ENCODE measurements around the gene ENTPD6.
"Not testable (repeated sequence)": the region's sequence is repeated elsewhere in the genome, so short reads cannot be mapped to it uniquely, and the experiment has no call there.

Gene ENTPD6

DNA sequence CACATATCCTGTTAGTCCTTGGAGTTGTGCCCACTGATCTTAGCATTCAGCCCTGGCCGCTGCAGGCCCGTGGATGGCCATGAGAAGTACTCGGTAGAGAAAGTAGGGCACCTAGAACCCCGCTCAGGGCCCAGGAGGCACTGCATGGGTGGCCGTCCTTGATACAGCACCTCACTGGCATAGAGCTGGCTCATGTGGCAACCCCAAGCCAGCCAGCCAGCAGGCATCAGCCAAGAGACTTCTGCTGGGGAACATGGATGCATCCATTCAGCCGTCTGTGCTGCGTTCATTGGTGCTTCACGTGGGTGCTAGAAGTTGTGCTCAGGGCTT, 62.9 kb downstream of the ENTPD6 start:
- FAIRE-seq (no peak), DNase-seq (ENCODE audit: insufficient read length) (no peak)
- TF ChIP-seq POLR2A (IDR thresholded peaks at IDR 0.05; ENCODE audit: low read depth, low read length) (no peak), TAF1 (IDR thresholded peaks at IDR 0.05; ENCODE audit: borderline replicate concordance, low read depth, low read length) (no peak), POLR2AphosphoS5 (IDR thresholded peaks at IDR 0.05; ENCODE audit: low read depth, low read length) (no peak)

DNA sequence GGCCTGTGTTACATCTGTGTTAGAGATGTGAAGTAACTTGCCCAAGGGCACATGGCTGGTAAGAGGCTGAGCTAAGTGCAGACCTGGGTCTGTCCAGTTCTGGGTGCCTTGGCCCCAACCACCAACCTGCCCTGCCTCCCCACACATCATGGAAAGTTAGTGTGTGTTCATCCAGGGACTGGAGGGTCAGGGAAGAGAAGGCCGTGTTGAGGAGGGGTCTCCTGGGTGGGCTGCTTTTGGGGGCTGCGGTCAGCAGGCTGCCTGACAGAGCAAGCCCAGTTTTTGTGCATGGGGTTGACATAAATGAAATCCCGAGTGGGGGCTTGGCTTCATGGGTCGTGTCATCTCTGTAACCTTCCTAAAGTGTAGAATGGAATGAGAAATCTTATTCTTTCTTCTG, 63.3 kb downstream of the ENTPD6 start:
- TF ChIP-seq POLR2AphosphoS5 (IDR thresholded peaks at IDR 0.05; ENCODE audit: low read depth, low read length), result no peak
- TF ChIP-seq POLR2A (IDR thresholded peaks at IDR 0.05; ENCODE audit: low read depth, low read length), result no peak
- no peak for TF ChIP-seq TAF1 (IDR thresholded peaks at IDR 0.05; ENCODE audit: borderline replicate concordance, low read depth, low read length)
- DNase-seq (ENCODE audit: insufficient read length), result no peak
- FAIRE-seq, result no peak

DNA sequence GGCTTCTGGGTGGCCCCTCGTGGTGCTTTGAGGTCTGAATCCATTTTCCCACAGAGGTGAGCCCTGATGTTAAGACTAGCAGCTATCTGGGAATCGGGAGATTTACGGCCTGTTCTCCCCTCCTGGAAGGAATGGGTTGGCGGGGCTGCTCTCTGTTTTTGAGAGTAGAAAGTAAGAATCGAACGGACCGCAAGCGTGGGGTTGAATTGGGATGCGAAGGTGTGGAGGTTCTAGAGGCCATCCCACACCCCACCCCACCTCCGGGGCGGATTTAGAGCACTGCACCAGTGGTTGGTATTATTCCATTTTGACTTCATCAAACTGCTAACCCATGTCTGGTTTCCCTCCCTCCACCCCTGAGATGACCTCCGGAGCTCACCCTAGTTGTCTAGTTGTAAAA, 63.8 kb downstream of the ENTPD6 start:
- no peak for FAIRE-seq
- TF ChIP-seq POLR2A (IDR thresholded peaks at IDR 0.05; ENCODE audit: low read depth, low read length), result no peak
- no peak for TF ChIP-seq POLR2AphosphoS5 (IDR thresholded peaks at IDR 0.05; ENCODE audit: low read depth, low read length)
- no peak for TF ChIP-seq TAF1 (IDR thresholded peaks at IDR 0.05; ENCODE audit: borderline replicate concordance, low read depth, low read length)
- DNase-seq (ENCODE audit: insufficient read length), result no peak

DNA sequence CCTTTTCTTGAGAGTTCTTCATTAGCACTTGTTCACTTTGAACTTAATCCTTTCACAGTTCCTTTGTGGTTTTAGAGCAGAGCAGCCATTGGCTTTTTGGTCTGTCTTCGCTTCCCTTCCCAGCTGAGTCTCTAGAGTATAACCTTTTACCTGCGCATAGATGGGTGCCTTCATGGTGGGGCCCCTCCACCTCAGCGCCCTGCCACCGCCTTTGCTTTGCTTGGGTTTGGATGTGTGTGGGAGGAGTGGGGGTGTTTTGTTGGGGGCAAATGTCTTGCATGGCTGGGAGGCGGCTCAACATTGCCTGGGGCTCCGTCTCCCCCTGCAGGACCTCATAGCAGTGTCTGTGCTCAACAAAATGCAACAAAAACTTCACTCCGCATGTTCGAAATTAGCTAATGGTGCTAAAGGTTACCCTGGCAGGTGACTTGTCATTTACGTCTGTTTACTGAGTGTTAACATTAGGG, 64.3 kb downstream of the ENTPD6 start:
- DNase-seq (ENCODE audit: insufficient read length), result no peak
- FAIRE-seq, result no peak
- TF ChIP-seq TAF1 (IDR thresholded peaks at IDR 0.05; ENCODE audit: borderline replicate concordance, low read depth, low read length) (no peak), POLR2AphosphoS5 (IDR thresholded peaks at IDR 0.05; ENCODE audit: low read depth, low read length) (no peak), POLR2A (IDR thresholded peaks at IDR 0.05; ENCODE audit: low read depth, low read length) (no peak)

DNA sequence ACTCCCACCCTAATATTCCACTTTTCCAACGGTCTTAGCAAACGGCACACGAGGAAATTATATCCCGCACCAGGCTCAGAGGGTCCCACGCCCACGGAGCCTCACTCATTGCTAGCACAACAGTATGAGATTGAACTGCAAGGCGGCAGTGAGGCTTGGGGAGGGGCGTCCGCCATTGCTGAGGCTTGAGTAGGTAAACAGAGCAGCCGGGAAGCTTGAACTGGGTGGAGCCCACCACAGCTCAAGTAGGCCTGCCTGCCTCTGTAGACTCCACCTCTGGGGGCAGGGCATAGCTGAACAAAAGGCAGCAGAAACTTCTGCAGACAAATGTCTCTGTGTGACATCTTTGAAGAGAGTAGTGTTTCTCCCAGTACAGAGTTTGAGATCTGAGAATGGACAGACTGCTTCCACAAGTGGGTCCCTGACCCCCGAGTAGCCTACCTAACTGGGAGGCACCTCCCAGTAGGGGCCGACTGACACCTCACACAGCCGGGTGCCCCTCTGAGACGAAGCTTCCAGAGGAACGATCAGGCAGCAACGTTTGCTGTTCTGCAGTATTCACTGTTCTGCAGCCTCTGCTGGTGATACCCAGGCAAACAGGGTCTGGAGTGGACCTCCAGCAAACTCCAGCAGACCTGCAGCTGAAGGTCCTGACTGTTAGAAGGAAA, 65.4 kb downstream of the ENTPD6 start:
- not testable (repeated sequence) for DNase-seq (ENCODE audit: insufficient read length); FAIRE-seq

DNA sequence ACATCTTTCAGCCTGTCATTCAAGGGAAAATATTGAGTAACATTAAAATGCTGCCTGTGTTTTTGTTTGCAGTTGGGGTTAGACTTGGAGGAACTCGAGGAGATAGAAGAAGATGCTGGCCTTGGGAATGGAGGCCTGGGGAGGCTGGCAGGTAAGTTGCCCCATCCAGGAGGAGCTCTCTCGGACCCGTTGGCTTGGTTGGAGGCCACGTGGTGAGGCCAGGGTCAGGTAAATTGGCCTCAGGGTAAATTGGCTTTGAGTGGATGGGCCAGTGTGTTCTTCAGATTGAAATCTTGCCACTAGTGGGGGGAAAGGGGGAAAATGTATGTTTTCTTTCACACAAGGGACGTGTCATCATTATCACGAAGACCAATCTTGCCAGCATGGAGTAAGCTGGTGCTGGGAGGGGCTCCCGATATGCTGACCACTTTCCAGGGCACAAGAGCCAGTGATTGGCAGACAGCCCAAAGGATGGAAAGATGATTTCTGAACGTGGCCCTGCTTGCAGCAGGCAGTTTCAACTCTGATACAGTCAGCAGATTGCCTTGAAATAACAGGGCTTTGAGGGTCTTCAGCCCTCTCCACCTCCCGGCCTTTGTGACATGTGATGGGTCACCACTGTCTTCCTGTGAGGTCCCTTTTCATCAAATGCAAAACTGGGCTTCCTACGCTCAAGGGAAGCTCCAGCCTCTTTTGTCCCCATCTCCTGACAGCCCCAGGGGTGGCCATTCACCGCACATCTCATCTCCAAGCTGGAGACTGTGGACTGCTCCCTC, 73.7 kb downstream of the ENTPD6 start:
- DNase-seq (ENCODE audit: insufficient read length) (no peak), FAIRE-seq (no peak)
- no peak for TF ChIP-seq POLR2AphosphoS5 (IDR thresholded peaks at IDR 0.05; ENCODE audit: low read depth, low read length)
- no peak for TF ChIP-seq POLR2A (IDR thresholded peaks at IDR 0.05; ENCODE audit: low read depth, low read length)
- no peak for TF ChIP-seq TAF1 (IDR thresholded peaks at IDR 0.05; ENCODE audit: borderline replicate concordance, low read depth, low read length)

DNA sequence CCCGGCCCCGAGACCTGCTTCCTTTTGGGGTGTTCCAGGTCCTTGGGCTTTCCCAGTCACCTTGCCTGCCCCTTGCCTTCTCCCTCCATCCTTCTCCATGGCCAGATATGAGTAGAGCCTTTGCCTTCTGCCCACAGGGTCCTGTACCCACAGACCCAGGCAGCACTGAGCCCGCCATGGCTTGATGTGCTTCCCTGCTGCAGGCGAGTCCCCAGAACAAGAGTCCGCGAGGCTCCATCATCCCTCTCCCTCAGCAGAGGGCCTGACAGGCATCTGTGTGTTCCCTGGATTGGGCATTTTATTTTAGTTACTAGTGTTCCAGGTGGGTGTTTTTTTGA, 74.3 kb downstream of the ENTPD6 start:
- TF ChIP-seq POLR2A (IDR thresholded peaks at IDR 0.05; ENCODE audit: low read depth, low read length) (no peak), POLR2AphosphoS5 (IDR thresholded peaks at IDR 0.05; ENCODE audit: low read depth, low read length) (no peak), TAF1 (IDR thresholded peaks at IDR 0.05; ENCODE audit: borderline replicate concordance, low read depth, low read length) (no peak)
- DNase-seq (ENCODE audit: insufficient read length) (no peak), FAIRE-seq (no peak)

DNA sequence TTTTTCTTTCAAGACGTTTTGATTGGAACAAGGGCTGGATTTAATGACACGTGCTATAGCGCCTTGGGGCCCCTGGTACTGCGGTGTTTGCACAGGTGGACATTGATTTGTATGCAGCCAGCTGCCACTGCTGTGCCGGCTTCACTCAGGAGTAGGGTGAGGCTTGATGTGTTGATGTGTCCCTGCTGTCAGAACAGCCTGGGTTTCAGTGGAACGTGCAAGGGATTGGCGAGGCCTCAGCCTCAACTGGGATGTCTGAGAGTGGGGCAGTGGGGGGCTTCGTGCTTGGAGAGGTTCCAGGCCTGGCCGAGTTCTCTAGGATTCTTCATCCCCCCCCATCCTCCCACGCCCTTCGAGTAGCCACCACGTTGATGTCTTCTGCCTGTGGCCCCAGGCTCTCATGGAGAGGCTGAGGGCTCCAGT, 75.3 kb downstream of the ENTPD6 start:
- no peak for DNase-seq (ENCODE audit: insufficient read length)
- TF ChIP-seq POLR2A (IDR thresholded peaks at IDR 0.05; ENCODE audit: low read depth, low read length), result no peak
- TF ChIP-seq POLR2AphosphoS5 (IDR thresholded peaks at IDR 0.05; ENCODE audit: low read depth, low read length), result no peak
- no peak for TF ChIP-seq TAF1 (IDR thresholded peaks at IDR 0.05; ENCODE audit: borderline replicate concordance, low read depth, low read length)
- no peak for FAIRE-seq

DNA sequence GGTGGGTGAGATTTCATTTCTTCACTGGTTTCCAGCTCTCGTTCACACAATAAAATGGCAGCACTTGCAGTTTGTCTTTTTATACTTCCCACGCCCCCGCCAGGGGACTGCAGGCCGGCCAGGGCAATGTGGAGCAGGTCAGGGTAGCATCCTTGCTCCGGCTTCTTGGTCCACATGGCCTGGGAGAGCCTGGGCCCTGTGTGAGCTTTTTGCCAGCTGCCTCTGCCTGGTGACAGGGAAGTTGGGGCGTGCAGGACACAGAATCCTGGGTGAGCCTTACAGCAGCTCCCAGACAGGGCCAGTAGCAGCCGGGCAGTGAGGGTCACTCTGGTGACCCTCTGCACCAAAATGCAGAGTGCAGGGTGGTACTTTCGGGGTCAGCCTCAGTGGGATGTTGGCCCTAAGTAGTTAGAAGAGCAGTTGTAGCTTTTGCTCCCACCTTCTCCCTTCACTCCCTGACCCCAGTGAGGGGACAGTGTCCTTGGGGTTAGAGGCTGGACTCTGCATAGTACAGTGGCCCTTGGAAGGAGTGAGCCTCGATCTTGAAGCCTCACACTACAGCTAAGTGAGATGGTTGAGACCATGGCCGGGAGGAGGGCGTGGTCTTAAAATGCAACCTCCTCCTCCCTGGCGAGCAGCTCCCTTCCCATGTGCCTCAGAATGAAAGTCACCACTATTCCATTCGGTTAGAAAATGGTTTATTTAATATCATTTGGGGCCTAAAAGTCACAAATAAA, 76.1 kb downstream of the ENTPD6 start:
- TF ChIP-seq TAF1 (IDR thresholded peaks at IDR 0.05; ENCODE audit: borderline replicate concordance, low read depth, low read length), result no peak
- TF ChIP-seq POLR2AphosphoS5 (IDR thresholded peaks at IDR 0.05; ENCODE audit: low read depth, low read length), result no peak
- TF ChIP-seq POLR2A (IDR thresholded peaks at IDR 0.05; ENCODE audit: low read depth, low read length), result no peak
- FAIRE-seq (no peak), DNase-seq (ENCODE audit: insufficient read length) (no peak)

DNA sequence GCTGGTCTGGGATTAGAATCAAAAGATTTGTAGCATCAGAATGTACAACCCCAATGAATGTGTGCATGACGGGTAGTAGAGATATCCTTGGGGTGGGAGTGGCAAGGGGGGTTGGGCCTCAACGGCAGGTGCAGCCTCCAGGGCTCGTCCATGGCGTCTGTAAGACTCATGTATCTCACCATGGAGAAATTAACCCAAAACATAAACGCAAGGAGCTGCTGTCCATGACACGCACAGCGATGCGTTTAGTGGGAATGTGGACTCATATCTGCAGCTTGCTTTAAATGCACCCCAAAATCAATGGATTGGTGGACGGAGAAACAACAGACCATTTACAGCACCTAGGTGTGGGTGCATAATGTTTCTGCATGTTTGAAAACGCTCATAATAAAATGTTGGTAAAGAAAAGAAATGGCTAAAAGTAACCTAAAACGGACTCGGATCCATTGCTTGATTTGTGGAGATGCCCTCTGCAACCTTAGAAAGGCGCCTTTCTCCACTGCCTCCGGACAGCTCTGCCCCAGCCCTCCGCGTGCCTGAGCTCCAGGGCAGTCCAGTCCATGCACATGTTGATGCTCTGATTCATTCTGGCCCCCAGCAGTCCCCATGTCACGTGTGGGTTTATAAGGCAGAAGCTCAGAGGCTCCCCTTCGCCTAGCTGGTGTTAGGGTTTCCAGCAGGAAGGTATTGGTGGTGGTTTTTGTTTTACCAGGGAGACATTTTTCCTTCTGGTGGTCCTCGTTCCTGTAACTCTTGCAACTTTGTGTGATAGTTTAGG, 76.9 kb downstream of the ENTPD6 start:
- TF ChIP-seq POLR2AphosphoS5 (IDR thresholded peaks at IDR 0.05; ENCODE audit: low read depth, low read length), result no peak
- TF ChIP-seq POLR2A (IDR thresholded peaks at IDR 0.05; ENCODE audit: low read depth, low read length), result no peak
- TF ChIP-seq TAF1 (IDR thresholded peaks at IDR 0.05; ENCODE audit: borderline replicate concordance, low read depth, low read length), result no peak
- DNase-seq (ENCODE audit: insufficient read length) (no peak), FAIRE-seq (no peak)

DNA sequence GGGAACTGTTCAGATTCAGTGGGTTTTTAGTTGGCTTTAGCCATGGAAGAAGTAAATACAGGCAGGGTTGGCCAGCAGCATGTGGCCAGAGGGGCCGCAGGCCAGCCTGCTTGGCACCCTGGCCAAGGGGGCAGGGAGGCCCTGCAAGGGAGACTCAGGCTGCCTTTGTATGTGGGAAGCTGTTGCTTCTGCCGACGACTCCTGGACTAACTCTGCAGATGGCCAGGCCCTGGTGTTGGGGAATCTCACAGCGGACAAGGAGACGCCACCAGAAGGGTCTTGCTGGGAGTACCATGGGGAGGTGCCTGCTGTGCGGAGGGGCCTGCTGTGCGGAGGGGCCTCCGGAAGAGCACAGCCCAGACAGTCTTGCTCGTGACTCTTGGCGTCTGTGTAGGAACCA, 77.5 kb downstream of the ENTPD6 start:
- FAIRE-seq (no peak), DNase-seq (ENCODE audit: insufficient read length) (no peak)
- TF ChIP-seq POLR2A (IDR thresholded peaks at IDR 0.05; ENCODE audit: low read depth, low read length) (no peak), POLR2AphosphoS5 (IDR thresholded peaks at IDR 0.05; ENCODE audit: low read depth, low read length) (no peak), TAF1 (IDR thresholded peaks at IDR 0.05; ENCODE audit: borderline replicate concordance, low read depth, low read length) (no peak)
